ENCODE results near the gene PIK3R6.

Gene PIK3R6

GRCh38 chr17:8789743-8790142 is 77.7 kb downstream of the PIK3R6 start:
- Histone ChIP-seq H4K20me1 (ENCODE audit: insufficient read depth, low read length) (no peaks in the 10 kb centered on the region), H3K4me2 (ENCODE audit: low read length) (no peak overlapping the region), H3K9me2 (ENCODE audit: low read depth, low read length) (no peaks in the 10 kb centered on the region), H3K27me3 (ENCODE audit: insufficient read depth, low read length) (peaks cover 8% of the 10 kb centered on the region; the same call in 1 of the 2 replicates), H2AFZ (ENCODE audit: low read length) (no peak overlapping the region), H3K36me3 (ENCODE audit: insufficient read depth, low read length) (no peaks in the 10 kb centered on the region), H3F3A (ENCODE audit: insufficient read depth, low read length) (no peaks in the 10 kb centered on the region), H3K9me3 (ENCODE audit: low read length) (no peaks in the 10 kb centered on the region), H3K4me1 (ENCODE audit: insufficient read depth, low read length, severe bottlenecking) (no peaks in the 10 kb centered on the region), H3K4me3 (ENCODE audit: low read depth, low read length, poor library complexity, severe bottlenecking) (no peak overlapping the region), H3K79me2 (ENCODE audit: insufficient read depth, low read length) (no peaks in the 10 kb centered on the region), H3K27ac (ENCODE audit: low read depth, low read length, poor library complexity, severe bottlenecking) (no peak overlapping the region), H3K9ac (ENCODE audit: low read length) (no peak overlapping the region)
- TF ChIP-seq EZH2 (IDR thresholded peaks at IDR 0.05; ENCODE audit: borderline replicate concordance, low read length) = no peak
- TF ChIP-seq CTCF (IDR thresholded peaks at IDR 0.05; ENCODE audit: low read length) = no peak

- Histone ChIP-seq H3F3A (ENCODE audit: insufficient read depth, low read length) (no peaks in the 10 kb centered on the region), H3K9ac (ENCODE audit: low read length) (no peak overlapping the region), H3K9me2 (ENCODE audit: low read depth, low read length) (no peaks in the 10 kb centered on the region), H3K79me2 (ENCODE audit: insufficient read depth, low read length) (no peaks in the 10 kb centered on the region), H3K36me3 (ENCODE audit: insufficient read depth, low read length) (no peaks in the 10 kb centered on the region), H3K9me3 (ENCODE audit: low read length) (no peaks in the 10 kb centered on the region), H3K4me3 (ENCODE audit: low read depth, low read length, poor library complexity, severe bottlenecking) (no peak overlapping the region), H4K20me1 (ENCODE audit: insufficient read depth, low read length) (no peaks in the 10 kb centered on the region), H3K27ac (ENCODE audit: low read depth, low read length, poor library complexity, severe bottlenecking) (no peak overlapping the region), H2AFZ (ENCODE audit: low read length) (no peak overlapping the region), H3K4me2 (ENCODE audit: low read length) (no peak overlapping the region), H3K4me1 (ENCODE audit: insufficient read depth, low read length, severe bottlenecking) (no peaks in the 10 kb centered on the region), H3K27me3 (ENCODE audit: insufficient read depth, low read length) (peaks cover 8% of the 10 kb centered on the region; the same call in 1 of the 2 replicates)
- no peak for TF ChIP-seq CTCF (IDR thresholded peaks at IDR 0.05; ENCODE audit: low read length)
- TF ChIP-seq EZH2 (IDR thresholded peaks at IDR 0.05; ENCODE audit: borderline replicate concordance, low read length) = no peak
Measured at GRCh38 chr17:8788998-8789397, 78.5 kb downstream of the PIK3R6 start.

- no peak overlapping the region for H3K27ac ChIP-seq (ENCODE audit: low read depth, low read length, poor library complexity, severe bottlenecking)
- H3K79me2 ChIP-seq (ENCODE audit: insufficient read depth, low read length) = no peaks in the 10 kb centered on the region
- TF ChIP-seq EZH2 (IDR thresholded peaks at IDR 0.05; ENCODE audit: borderline replicate concordance, low read length) (no peak), CTCF (IDR thresholded peaks at IDR 0.05; ENCODE audit: low read length) (peak; percentile 80)
- H3K9me2 ChIP-seq (ENCODE audit: low read depth, low read length) = no peaks in the 10 kb centered on the region
- no peak overlapping the region for H2AFZ ChIP-seq (ENCODE audit: low read length)
- H3K27me3 ChIP-seq (ENCODE audit: insufficient read depth, low read length) = 0 out of 2 replicates have a peak, but pooled peaks cover 8% of the 10 kb centered on the region
- no peaks in the 10 kb centered on the region for H4K20me1 ChIP-seq (ENCODE audit: insufficient read depth, low read length)
- no peaks in the 10 kb centered on the region for H3K9me3 ChIP-seq (ENCODE audit: low read length)
- H3K4me3 ChIP-seq (ENCODE audit: low read depth, low read length, poor library complexity, severe bottlenecking) = no peak overlapping the region
- H3K36me3 ChIP-seq (ENCODE audit: insufficient read depth, low read length) = no peaks in the 10 kb centered on the region
- no peaks in the 10 kb centered on the region for H3K4me1 ChIP-seq (ENCODE audit: insufficient read depth, low read length, severe bottlenecking)
- no peak overlapping the region for H3K9ac ChIP-seq (ENCODE audit: low read length)
- H3F3A ChIP-seq (ENCODE audit: insufficient read depth, low read length) = no peaks in the 10 kb centered on the region
- H3K4me2 ChIP-seq (ENCODE audit: low read length) = no peak overlapping the region
Measured at GRCh38 chr17:8785547-8786413, 81.7 kb downstream of the PIK3R6 start.

All from OCI-LY1 (cell line).